Stimulated activated CD8-positive, alpha-beta memory T cell treated with anti-CD3 and anti-CD28 coated beads, Interleukin-15, amount 100 ng/mL, for 4 hours (primary cell): Measurements from ENCODE around the gene ZNF316.

ENCODE experiments used
- DNase-seq, 2 donors: peaks; one replicate each; pipeline ENCODE4 v3.0.0-alpha.2; 2020; ENCODE audit warnings: low read depth in 2 of 2

Gene ZNF316

DNA sequence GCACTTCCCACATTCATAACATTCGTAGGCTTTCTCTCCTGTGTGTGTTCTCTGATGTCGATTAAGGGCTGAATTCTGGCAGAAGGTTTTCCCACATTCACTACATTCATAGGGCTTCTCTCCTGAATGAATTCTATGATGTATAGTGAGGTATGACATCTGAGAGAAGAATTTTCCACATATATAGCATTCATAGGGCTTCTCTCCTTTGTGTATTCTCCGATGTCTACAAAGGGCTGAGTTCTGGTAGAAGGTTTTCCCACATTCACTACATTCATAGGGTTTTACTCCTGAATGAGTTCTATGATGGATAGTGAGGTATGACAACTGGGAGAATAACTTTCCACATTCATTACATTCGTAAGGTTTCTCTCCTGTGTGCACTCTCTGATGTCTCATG, 54.0 kb downstream of the ZNF316 start:
- no peak for DNase-seq

DNA sequence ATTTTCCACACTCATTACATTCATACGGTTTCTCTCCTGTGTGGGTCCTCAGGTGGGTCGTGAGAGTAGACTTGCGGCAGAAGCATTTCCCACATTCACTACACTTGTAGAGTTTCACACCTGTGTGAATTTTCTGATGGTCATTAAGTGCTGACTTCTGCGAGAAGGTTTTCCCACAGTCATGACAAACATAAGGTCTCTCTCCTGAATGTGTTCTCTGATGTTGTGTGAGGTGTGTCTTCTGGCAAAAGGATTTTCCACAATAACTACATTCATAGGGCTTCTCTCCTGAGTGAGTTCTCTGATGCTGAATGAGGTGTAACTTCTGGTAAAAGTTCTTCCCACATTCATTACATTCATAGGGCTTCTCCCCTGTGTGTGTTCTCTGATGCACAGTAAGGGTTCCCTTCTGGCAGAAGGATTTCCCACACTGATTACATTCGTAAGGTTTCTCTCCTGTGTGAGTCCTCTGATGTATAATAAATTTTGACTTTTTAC, 54.5 kb downstream of the ZNF316 start:
- DNase-seq = no peak

DNA sequence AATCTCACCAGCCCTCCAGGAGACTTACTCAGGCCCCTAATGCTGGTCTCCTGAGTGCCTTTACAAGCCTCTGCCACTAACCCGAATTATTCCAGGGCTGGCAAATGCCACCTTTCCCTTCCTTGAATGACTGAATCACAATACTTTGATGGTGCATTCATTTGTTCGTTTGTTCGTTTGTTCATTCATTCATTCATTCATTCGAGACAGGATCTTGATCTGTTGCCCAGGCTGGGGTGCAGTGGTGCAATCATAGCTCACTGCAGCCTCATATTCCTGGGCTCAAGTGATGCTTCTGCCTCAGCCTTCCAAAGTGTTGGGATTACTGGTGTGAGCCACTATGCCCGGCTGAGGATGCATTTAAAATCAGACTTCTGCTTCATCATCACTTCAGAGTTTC, 63.7 kb downstream of the ZNF316 start:
- DNase-seq = no peak

DNA sequence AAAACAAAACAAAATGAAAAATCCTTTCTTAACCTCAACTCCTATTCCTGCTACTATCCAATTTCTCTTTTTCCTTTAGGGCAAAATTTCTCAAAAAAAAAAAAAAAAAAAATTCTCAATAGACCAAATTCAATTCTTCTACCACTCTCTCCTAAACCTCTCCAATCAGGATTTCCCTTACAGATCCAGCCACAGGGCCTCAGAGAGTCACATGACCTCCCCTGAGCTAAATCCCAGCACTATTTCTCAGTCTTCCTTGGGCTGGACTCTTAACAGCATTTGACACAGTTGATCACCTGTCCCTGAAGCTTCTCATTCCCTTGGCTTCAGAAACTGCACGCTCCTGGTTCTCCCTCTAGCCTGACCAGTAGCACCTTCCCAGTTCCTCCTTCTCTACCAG, 64.7 kb downstream of the ZNF316 start:
- no peak for DNase-seq
